GM12891 (cell line): ENCODE data around the gene ETNK2.

Experiments
- PAX5 ChIP-seq: IDR thresholded peaks from 2 replicates; pipeline ENCODE4 v1.6.1; 2011; ENCODE audit warnings: low read length, moderate library complexity, mild to moderate bottlenecking; ENCODE audit not compliant: insufficient read depth, severe bottlenecking
- POLR2A ChIP-seq: IDR thresholded peaks from 2 replicates; pipeline ENCODE4 v1.6.1; 2011; ENCODE audit warnings: low read depth, low read length, control low read depth
- POLR2AphosphoS5 ChIP-seq: IDR thresholded peaks from 2 replicates; pipeline ENCODE4 v1.6.1; 2011; ENCODE audit warnings: low read depth, low read length, control low read depth
- SPI1 ChIP-seq: IDR thresholded peaks from 2 replicates; pipeline ENCODE4 v1.6.1; 2011; ENCODE audit warnings: low read depth, low read length, control low read depth
- TAF1 ChIP-seq: IDR thresholded peaks from 2 replicates; pipeline ENCODE4 v1.6.1; 2011; ENCODE audit warnings: low read depth, low read length, control low read depth

- no peak for TF ChIP-seq POLR2AphosphoS5
- no peak for TF ChIP-seq POLR2A
- no peak for TF ChIP-seq TAF1
- no peak for TF ChIP-seq SPI1
- TF ChIP-seq PAX5, result no peak
Measured at GRCh38 chr1:204105131-204105515, 46.7 kb downstream of the ETNK2 start.
